PC-9 (cell line): ENCODE measurements around the gene CDK2. TPM values are rescaled to one million over a fixed set of nuclear protein-coding genes. Genes with fewer than 3 reads are reported as not detected.

Experiments
- BruUV-seq: library from RNA; stranded (reverse); fragments of 400-500 nt; replicated peaks from 2 replicates; lab custom pipeline; 2021; lab: Mats Ljungman, UMichigan
- CTCF ChIA-PET: fragments of 300-600 bp; sonication (Branson Sonifier 250); formaldehyde crosslinking; loops from one replicate; lab custom pipeline; 2022; ENCODE audit warnings: antibody characterized with exemption; lab: Charles Lee
- POLR2A ChIA-PET: fragments of 300-600 bp; sonication (Branson Sonifier 250); formaldehyde crosslinking; loops from one replicate; lab custom pipeline; 2022; ENCODE audit warnings: antibody characterized with exemption; ENCODE audit not compliant: unreplicated experiment; lab: Charles Lee
- DNase-seq, 2 experiments: peaks; one replicate each; pipeline versions ENCODE4 v3.0.0 to v3.0.0-alpha.2; 2015 to 2022; ENCODE audit warnings: mixed read lengths in 1 of 2
- H2AFZ ChIP-seq: fragments of 200-600 bp; sonication (generic); 2 replicates; pipeline ENCODE4 v1.8.1; 2017; ENCODE audit warnings: antibody characterized with exemption
- H3F3A ChIP-seq: fragments of 200-600 bp; sonication (generic); 2 replicates; pipeline ENCODE4 v1.8.1; 2017; ENCODE audit warnings: antibody characterized with exemption, mild to moderate bottlenecking, low read depth; ENCODE audit not compliant: insufficient read depth
- H3K27ac ChIP-seq: fragments of 200-600 bp; sonication (generic); 2 replicates; pipeline ENCODE4 v1.6.1; 2016; ENCODE audit warnings: mixed run types
- H3K27me3 ChIP-seq: fragments of 200-600 bp; sonication (generic); 2 replicates; pipeline ENCODE4 v1.6.1; 2016; ENCODE audit warnings: low read depth, mixed run types; ENCODE audit not compliant: insufficient read depth
- H3K36me3 ChIP-seq: fragments of 200-600 bp; sonication (generic); 2 replicates; pipeline ENCODE4 v1.6.1; 2016; ENCODE audit warnings: low read depth, mixed run types
- H3K4me1 ChIP-seq: fragments of 200-600 bp; sonication (generic); replicated peaks from 2 replicates; pipeline ENCODE4 v1.6.1; 2016; ENCODE audit warnings: mixed run types; ENCODE audit not compliant: insufficient read depth
- H3K4me2 ChIP-seq: fragments of 200-600 bp; sonication (generic); 2 replicates; pipeline ENCODE4 v1.6.1; 2017; ENCODE audit warnings: mixed run types
- H3K4me3 ChIP-seq: fragments of 200-600 bp; sonication (generic); 2 replicates; pipeline ENCODE4 v1.6.1; 2016; ENCODE audit warnings: mixed run types
- H3K79me2 ChIP-seq: fragments of 200-600 bp; sonication (generic); 2 replicates; pipeline ENCODE4 v1.6.1; 2017; ENCODE audit warnings: low read depth, mixed run types
- H3K9me2 ChIP-seq: fragments of 200-600 bp; sonication (generic); 2 replicates; pipeline ENCODE4 v1.8.1; 2017; ENCODE audit warnings: mild to moderate bottlenecking; ENCODE audit not compliant: insufficient read depth
- H3K9me3 ChIP-seq: fragments of 200-600 bp; sonication (generic); 2 replicates; pipeline ENCODE4 v1.8.1; 2016; ENCODE audit warnings: low read depth; ENCODE audit not compliant: insufficient read depth
- H4K20me1 ChIP-seq: fragments of 200-600 bp; sonication (generic); 2 replicates; pipeline ENCODE4 v1.8.1; 2017; ENCODE audit not compliant: insufficient read depth
- EZH2 ChIP-seq: fragments of 200-600 bp; sonication (generic); IDR thresholded peaks from 2 replicates; pipeline ENCODE4 v1.8.0; 2017; ENCODE audit warnings: antibody characterized with exemption, low read depth
- intact Hi-C: fragments of 100-400 bp; cut with micrococcal nuclease; formaldehyde crosslinking; loops from one replicate; pipeline ENCODE4 v1.10.0; 2022; ENCODE audit not compliant: unreplicated experiment
- total RNA-seq: library from RNA; stranded (reverse); gene quantifications from 2 replicates; pipeline ENCODE4 v1.2.3, GENCODE V29; 2021
- TF ChIP-seq, protein P1 (sequence below): fragments of 200-600 bp; sonication (generic); conservative IDR thresholded peaks from 2 replicates; pipeline ENCODE4 v1.6.1; 2017; ENCODE audit warnings: mixed run types, antibody characterized with exemption, mild to moderate bottlenecking, moderate library complexity

The CDK2 gene
- total RNA-seq, 1 experiment from 2014 or later, result 93.8 TPM

DNA sequence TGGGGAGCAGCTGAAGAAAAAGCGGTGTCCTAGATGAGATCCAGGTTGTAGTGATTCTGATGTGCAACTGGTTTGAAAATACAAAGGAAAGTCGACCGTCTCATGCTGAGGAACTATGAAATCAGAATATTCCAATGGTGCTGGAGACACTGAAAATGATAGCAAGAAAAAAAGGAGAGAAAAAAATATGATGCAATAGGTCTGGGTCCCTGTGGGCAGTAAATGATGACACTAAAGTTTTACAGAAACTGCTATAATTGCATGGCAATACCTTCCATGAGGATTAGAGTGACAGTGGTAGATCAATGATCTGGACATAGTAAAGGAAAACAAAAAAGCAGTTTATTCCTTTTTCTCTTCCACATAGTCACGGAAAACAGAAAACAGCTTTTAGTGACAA is 41.3 kb upstream of the CDK2 start:
- Histone ChIP-seq H3K27me3 (no peaks in the 10 kb centered on the region), H3K27ac (0 out of 2 replicates have a peak overlapping the region, but pooled peaks have one; percentile 83), H3K9me3 (no peaks in the 10 kb centered on the region), H3K9me2 (no peaks in the 10 kb centered on the region), H3K4me2 (peak overlapping the region; percentile 98), H4K20me1 (peaks cover 9% of the 10 kb centered on the region; the same call in 1 of the 2 replicates), H3F3A (peaks cover 68% of the 10 kb centered on the region), H3K4me3 (peak overlapping the region; percentile 100), H2AFZ (no peak overlapping the region), H3K79me2 (peaks cover 74% of the 10 kb centered on the region), H3K4me1 (peaks cover 28% of the 10 kb centered on the region), H3K36me3 (peaks cover 12% of the 10 kb centered on the region; the same call in 1 of the 2 replicates)
- no peak for DNase-seq
- CTCF ChIA-PET, result interaction anchor here (0.6 kb wide), 1 partner anchor 705 kb away, joined by 4 read pairs; the partner anchor contains the start of gene BAZ2A
- no TSS peak for BruUV-seq
- TF ChIP-seq, protein P1, sequence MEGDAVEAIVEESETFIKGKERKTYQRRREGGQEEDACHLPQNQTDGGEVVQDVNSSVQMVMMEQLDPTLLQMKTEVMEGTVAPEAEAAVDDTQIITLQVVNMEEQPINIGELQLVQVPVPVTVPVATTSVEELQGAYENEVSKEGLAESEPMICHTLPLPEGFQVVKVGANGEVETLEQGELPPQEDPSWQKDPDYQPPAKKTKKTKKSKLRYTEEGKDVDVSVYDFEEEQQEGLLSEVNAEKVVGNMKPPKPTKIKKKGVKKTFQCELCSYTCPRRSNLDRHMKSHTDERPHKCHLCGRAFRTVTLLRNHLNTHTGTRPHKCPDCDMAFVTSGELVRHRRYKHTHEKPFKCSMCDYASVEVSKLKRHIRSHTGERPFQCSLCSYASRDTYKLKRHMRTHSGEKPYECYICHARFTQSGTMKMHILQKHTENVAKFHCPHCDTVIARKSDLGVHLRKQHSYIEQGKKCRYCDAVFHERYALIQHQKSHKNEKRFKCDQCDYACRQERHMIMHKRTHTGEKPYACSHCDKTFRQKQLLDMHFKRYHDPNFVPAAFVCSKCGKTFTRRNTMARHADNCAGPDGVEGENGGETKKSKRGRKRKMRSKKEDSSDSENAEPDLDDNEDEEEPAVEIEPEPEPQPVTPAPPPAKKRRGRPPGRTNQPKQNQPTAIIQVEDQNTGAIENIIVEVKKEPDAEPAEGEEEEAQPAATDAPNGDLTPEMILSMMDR, result no peak
- no peak for TF ChIP-seq EZH2
- POLR2A ChIA-PET, result interaction anchor here (1.1 kb wide), 1 partner anchor 78 kb away, joined by 5 read pairs; no protein-coding TSS in a partner anchor
- intact Hi-C loops, result loop anchor here (5.0 kb wide), 1 partner anchor 108 kb away; the partner anchor contains the start of genes ORMDL2 and SARNP

DNA sequence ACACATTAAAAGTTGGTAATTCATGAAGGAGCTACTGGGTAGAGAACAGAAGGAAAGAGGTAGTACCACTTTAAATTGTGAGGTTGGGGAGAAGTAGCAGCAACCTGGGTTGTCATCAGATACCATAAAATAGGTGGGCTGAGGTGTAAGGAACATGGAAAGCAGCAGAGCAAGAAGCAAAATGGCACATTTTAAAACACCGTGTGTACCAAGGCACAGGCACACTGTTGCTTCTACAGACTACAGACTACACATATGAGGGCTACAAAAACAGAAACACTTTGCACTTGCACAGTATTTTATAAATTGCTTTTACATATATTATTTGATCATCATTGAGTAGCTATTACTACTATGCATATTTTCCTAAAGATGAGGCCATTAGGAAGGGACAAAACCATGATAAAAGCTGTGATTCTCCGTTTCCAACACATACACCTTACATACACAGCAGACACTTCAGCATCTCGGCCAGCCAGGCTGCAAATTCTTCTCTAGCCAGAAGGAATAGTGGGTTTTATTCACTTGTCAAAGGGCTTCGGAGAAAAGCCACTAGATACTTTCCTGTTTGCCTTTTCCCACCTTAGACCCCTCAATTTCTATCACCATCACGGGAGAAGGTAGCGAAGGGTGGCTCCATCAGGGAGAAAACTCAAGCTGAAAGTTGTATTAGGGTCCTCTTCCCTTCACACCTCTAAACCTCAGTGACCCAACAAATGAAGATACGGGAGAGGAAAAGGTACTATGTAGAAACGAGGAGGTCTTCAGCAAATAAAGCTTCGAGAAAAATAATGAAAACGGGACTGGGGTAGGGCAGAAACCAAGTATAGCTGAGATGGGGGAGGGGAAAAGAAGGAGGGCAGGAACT is 40.5 kb upstream of the CDK2 start:
- no peaks in the 10 kb centered on the region for H3K9me2 ChIP-seq
- H3K9me3 ChIP-seq, result no peaks in the 10 kb centered on the region
- H4K20me1 ChIP-seq, result peaks cover 4% of the 10 kb centered on the region; the same call in 1 of the 2 replicates
- peaks cover 72% of the 10 kb centered on the region for H3F3A ChIP-seq
- H3K27me3 ChIP-seq, result no peaks in the 10 kb centered on the region
- peak overlapping the region; percentile 92 for H2AFZ ChIP-seq
- ChIA-PET POLR2A (interaction anchor here (0.6 to 1.1 kb wide), 2 partner anchors 78 kb away, joined by 4 to 5 read pairs; no protein-coding TSS in a partner anchor), CTCF (interaction anchor here (0.6 to 1.7 kb wide), 6 partner anchors 49 to 704 kb away, joined by 3 to 8 read pairs (median 4); partner anchors contain the start of genes BAZ2A, DNAJC14, ORMDL2 and SARNP)
- DNase-seq, result no peak
- H3K4me3 ChIP-seq, result peak overlapping the region; percentile 100
- H3K36me3 ChIP-seq, result peaks cover 12% of the 10 kb centered on the region; the same call in 1 of the 2 replicates
- TSS peak; percentile 31 for BruUV-seq
- TF ChIP-seq EZH2, result no peak
- TF ChIP-seq, protein P1, result no peak
- H3K79me2 ChIP-seq, result peaks cover 67% of the 10 kb centered on the region
- intact Hi-C loops, result loop anchor here (2.0 to 5.0 kb wide), 2 partner anchors 109 to 115 kb away; partner anchors contain the start of genes ORMDL2, RPS26 and SARNP
- peak overlapping the region; percentile 98 for H3K4me2 ChIP-seq
- peak overlapping the region; percentile 83 for H3K27ac ChIP-seq
- peaks cover 34% of the 10 kb centered on the region for H3K4me1 ChIP-seq
